ENCODE data around the gene BEND7.

Gene BEND7

DNA sequence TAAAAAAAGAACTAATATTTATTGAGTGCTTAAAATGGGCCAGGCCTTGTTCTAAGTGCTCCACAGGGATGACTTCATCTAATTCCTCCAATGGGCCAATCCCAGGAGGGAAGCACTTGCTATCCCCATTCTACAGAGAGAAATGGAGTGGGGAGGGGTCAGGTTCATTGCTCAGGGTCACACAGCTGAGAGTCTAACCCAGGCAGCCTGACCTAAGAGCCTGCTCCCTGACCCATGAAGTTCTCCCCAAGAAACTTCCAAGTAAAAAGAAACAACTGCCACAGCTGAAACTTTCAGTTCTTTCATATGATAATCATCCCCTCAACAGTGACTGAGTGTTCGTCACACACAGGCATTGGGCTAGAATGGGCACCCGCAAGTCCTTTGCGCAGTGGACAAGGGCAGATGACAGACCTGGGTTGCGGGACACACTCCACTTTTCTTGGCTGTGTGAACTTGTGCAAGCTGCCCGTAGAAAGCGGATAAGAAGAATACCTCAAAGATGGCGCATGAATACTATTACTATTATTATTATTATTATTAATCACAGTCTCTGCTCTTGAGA is 39.7 kb downstream of the BEND7 start:
- no peak overlapping the region for H3K27ac Mint-ChIP-seq
- H3K36me3 Mint-ChIP-seq (ENCODE audit: low read depth): peaks cover 4% of the 10 kb centered on the region
- no peak overlapping the region for H3K4me3 Mint-ChIP-seq
- H3K4me1 Mint-ChIP-seq: no peaks in the 10 kb centered on the region
- H3K27me3 Mint-ChIP-seq (ENCODE audit: low read depth): no peaks in the 10 kb centered on the region
- H3K9me3 Mint-ChIP-seq: no peaks in the 10 kb centered on the region
- TF ChIP-seq, protein P1, sequence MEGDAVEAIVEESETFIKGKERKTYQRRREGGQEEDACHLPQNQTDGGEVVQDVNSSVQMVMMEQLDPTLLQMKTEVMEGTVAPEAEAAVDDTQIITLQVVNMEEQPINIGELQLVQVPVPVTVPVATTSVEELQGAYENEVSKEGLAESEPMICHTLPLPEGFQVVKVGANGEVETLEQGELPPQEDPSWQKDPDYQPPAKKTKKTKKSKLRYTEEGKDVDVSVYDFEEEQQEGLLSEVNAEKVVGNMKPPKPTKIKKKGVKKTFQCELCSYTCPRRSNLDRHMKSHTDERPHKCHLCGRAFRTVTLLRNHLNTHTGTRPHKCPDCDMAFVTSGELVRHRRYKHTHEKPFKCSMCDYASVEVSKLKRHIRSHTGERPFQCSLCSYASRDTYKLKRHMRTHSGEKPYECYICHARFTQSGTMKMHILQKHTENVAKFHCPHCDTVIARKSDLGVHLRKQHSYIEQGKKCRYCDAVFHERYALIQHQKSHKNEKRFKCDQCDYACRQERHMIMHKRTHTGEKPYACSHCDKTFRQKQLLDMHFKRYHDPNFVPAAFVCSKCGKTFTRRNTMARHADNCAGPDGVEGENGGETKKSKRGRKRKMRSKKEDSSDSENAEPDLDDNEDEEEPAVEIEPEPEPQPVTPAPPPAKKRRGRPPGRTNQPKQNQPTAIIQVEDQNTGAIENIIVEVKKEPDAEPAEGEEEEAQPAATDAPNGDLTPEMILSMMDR (IDR thresholded peaks at IDR 0.05; ENCODE audit: unreplicated experiment in 3 of 3): no peak

GRCh38 chr10:13485623-13486022 is 43.2 kb downstream of the BEND7 start:
- Mint-ChIP-seq H3K36me3 (ENCODE audit: low read depth) (peaks cover 4% of the 10 kb centered on the region), H3K27ac (no peak overlapping the region), H3K9me3 (no peaks in the 10 kb centered on the region), H3K27me3 (ENCODE audit: low read depth) (no peaks in the 10 kb centered on the region), H3K4me3 (no peak overlapping the region), H3K4me1 (no peaks in the 10 kb centered on the region)
- TF ChIP-seq, protein P1 (IDR thresholded peaks at IDR 0.05; ENCODE audit: unreplicated experiment in 3 of 3): peak; percentile 39 to 50 (median 47)

DNA sequence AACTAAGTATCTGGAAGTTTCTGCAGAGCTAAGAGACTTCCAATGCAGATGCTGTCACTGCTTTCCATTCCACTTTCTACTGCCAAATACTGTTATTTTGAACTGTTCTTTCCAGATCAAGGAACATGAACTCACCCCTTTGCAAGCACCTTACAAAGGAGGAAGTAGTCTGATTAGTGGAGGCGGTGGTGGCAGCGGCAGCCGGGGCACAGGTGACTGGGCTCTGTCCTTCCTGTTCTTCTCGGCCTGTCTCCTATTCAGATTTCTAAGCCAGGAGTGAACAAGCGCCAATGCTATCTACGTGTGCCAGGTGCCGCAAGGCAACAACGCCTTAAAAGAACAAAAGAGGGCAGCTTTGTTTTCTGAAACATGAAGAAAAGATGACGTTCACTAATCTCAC is 44.9 kb downstream of the BEND7 start:
- H3K4me1 Mint-ChIP-seq: no peaks in the 10 kb centered on the region
- no peak overlapping the region for H3K4me3 Mint-ChIP-seq
- TF ChIP-seq, protein P1 (IDR thresholded peaks at IDR 0.05; ENCODE audit: unreplicated experiment in 3 of 3): no peak
- H3K36me3 Mint-ChIP-seq (ENCODE audit: low read depth): peaks cover 8% of the 10 kb centered on the region
- peak overlapping the region in 1 of 3 experiments; percentile 20 for H3K27ac Mint-ChIP-seq
- no peaks in the 10 kb centered on the region for H3K27me3 Mint-ChIP-seq (ENCODE audit: low read depth)
- no peaks in the 10 kb centered on the region for H3K9me3 Mint-ChIP-seq

DNA sequence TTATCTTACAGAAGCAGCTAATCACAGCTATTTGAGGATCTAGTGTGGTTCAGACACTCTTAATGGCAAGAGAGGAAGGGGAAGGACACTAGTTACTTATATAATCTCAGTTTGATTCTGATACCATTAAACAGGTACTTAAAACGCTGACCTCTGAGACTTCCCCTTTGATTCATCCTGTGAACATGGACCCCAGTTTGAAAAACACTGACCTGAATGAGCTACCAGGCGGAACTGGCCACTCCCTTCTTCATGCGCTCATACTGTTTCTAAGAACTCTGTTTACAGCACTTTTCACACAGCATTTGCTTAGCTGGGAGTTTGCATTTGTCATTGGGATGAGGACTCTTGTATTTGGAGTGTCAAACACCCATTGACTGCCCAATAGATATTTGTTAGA is 45.7 kb downstream of the BEND7 start:
- no peaks in the 10 kb centered on the region for H3K9me3 Mint-ChIP-seq
- H3K4me3 Mint-ChIP-seq: no peak overlapping the region
- TF ChIP-seq, protein P1 (IDR thresholded peaks at IDR 0.05; ENCODE audit: unreplicated experiment in 3 of 3): no peak
- H3K36me3 Mint-ChIP-seq (ENCODE audit: low read depth): peaks cover 8% of the 10 kb centered on the region
- no peaks in the 10 kb centered on the region for H3K4me1 Mint-ChIP-seq
- H3K27me3 Mint-ChIP-seq (ENCODE audit: low read depth): no peaks in the 10 kb centered on the region
- no peak overlapping the region for H3K27ac Mint-ChIP-seq

DNA sequence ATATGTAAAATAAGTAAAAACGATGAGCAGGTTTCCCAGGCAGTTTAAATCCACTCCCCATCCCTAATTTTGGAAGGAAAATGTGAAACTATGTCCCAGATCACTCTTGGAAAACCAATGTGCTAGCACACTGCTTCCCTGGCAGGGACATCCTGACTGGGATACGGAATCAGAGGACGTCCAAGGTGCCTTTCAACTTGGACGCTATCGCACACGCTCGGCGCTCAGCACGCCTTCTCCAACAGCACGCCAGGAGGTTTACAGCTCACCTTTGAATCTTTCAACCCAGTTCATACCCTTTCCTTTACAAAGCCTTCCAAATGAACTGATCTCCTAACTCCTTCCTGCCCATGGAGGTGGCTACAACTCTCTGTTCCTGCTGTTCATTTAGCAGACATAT is 47.1 kb downstream of the BEND7 start:
- H3K9me3 Mint-ChIP-seq: no peaks in the 10 kb centered on the region
- H3K36me3 Mint-ChIP-seq (ENCODE audit: low read depth): peaks cover 8% of the 10 kb centered on the region
- no peaks in the 10 kb centered on the region for H3K4me1 Mint-ChIP-seq
- no peak overlapping the region for H3K27ac Mint-ChIP-seq
- TF ChIP-seq, protein P1 (IDR thresholded peaks at IDR 0.05; ENCODE audit: unreplicated experiment in 3 of 3): no peak
- no peaks in the 10 kb centered on the region for H3K27me3 Mint-ChIP-seq (ENCODE audit: low read depth)
- no peak overlapping the region for H3K4me3 Mint-ChIP-seq

- Mint-ChIP-seq H3K27ac (no peak overlapping the region), H3K9me3 (no peaks in the 10 kb centered on the region), H3K36me3 (ENCODE audit: low read depth) (peaks cover 7% of the 10 kb centered on the region), H3K4me3 (no peak overlapping the region), H3K27me3 (ENCODE audit: low read depth) (no peaks in the 10 kb centered on the region), H3K4me1 (no peaks in the 10 kb centered on the region)
- TF ChIP-seq, protein P1 (IDR thresholded peaks at IDR 0.05; ENCODE audit: unreplicated experiment in 3 of 3): no peak
Measured at GRCh38 chr10:13475124-13475523, 53.7 kb downstream of the BEND7 start.

All from nephron (organoid).